GM19452 (cell line): ENCODE data around the gene RBM47.

Source experiments
- ATAC-seq: cut with Tn5 transposase; IDR thresholded peaks from one replicate; pipeline ENCODE4 v1.9.1; 2021; ENCODE audit not compliant: unreplicated experiment

RBM47 gene

DNA sequence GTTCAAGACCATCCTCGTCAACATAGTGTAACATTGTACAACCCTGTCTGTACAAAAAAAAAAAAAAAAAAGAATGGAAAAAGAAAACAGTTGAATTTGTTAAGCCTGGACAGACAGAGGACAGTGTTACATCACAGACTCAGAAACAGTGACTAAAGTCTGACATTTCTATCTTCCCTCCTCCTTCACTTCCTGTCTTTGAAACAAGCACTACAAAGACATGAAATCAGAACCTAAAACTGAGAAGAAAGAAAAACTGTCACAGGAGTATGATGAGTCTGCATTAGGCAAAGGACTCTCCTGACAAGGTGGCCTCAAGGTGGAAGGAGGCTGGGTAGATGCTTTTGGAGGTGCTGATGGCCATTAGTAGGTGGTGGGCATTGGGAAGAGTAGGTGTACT is 126.7 kb downstream of the RBM47 start:
- ATAC-seq, result peak; percentile 62

DNA sequence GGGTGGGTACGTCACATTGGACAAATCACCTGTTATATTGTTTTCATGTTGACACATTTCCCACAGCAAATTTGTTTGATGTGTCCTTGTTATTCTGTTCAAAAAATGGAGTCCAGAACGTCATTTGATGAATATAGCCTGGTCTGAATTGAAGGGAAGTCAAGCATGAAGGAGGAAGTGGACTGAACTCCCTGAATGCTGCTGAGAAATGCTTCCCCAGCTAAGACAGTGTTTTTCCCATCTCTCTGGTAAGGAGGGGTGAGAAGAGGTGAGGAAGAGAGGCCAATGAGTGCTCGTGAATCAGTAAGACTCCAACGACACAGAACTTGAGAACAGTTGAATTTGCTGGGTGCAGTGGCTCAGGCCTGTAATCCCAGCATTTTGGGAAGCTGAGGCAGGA is 127.4 kb downstream of the RBM47 start:
- no peak for ATAC-seq

DNA sequence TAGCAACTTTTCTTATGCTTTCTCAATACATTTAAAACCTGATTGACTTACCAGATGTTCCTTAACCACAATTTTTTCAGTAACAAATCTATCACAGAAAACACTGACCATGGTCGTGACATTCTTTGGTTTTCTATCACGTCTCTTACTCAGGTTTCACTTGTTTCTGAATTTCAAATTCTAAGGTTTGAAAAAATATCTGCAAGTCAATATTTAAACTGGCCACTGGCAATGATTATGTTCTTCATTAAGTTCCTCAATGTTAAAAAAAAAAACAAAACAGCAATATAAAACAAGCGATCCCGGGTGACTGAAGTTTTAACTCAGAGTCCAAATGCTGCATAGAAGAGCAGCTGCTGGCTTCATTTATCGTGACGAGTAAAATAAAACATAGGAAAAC is 128.9 kb downstream of the RBM47 start:
- no peak for ATAC-seq

DNA sequence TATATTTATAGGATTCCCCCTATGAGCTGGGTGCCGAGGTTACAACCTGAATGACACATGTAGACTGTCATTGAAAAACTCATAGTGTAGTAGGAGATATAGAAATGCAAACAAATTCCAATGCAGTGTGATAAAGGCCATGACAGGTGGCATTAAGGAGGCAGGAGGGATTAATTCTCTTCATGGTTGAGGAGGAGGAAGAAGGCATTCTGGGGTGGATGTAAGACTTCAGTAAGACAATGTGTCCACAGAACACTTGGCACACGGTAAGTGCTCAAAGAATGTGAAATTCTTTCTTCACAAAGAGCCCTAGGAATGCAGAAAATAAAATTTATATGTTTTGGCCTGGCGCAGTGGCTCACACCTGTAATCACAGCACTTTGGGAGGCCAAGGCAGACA is 136.5 kb downstream of the RBM47 start:
- no peak for ATAC-seq

DNA sequence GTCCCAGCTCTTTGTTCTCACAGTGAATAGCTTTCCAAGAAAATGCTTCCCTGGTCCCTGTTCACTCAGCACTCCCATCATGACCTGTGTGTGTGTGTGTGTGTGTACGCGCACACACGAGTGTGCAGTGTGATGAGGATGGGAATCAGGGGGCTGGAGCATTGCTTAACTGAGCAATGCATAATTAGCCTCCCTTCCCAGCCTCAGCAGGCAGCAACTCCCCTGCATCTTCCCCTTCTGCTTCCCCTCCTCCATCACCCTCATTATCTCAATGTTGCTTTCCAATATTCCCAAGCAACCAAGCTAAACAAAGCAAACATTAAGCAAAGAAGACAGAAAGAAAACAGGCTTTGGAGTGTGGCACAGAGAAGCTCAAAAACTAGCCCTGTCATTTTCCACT is 137.0 kb downstream of the RBM47 start:
- ATAC-seq, result no peak

DNA sequence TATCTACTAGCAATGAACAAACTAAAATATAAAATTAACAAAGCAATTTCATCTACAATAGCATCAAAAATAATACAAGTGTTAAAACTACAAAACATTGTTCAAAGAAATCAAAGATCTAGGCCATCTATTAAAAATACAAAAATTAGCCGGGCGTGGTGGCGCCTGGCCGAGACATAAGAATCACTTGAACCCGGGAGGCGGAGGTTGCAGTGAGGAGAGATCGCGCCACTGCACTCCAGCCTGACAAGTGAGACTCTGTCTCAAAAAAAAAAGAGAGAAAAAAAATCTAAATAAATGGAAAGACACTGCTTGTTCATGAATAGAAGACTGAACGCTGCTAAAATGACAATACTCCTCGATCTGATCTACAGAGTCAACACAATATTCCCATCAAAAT is 139.2 kb downstream of the RBM47 start:
- ATAC-seq, result no peak

DNA sequence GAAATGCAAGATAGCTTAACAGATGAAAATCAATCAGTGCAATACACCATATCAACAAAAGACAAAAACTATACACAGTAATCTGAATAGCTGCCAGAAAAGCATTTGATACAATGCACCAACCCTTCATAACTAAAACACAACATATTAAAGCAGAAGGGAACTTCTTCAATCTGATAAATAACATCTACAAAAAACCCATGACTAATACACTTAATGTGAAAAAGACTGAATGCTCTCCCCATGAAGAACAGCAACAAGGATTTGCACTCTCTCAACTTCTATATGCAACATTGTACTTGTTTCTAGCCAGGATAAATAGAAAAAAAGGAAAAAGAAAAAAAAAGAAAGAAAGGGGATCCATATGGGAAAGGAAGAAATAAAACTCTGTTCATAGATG is 139.7 kb downstream of the RBM47 start:
- no peak for ATAC-seq

DNA sequence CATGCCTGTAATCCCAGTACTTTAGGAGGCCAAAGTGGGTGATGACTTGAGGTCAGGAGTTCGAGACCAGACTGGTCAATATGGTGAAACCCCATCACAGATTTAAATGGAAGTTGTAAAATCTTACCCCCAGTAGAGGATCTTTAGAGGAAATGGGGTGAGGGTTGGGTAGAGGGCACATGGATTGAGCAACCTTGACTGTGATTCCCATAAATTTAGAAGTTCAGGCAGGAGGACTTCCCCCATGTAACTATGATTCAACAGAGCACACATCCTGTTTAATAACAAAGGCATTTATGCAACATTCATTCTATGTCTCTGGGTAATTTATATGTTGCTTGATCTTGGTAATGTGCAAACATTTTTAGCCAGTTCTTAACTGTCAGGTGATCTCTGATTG is 143.1 kb downstream of the RBM47 start:
- no peak for ATAC-seq

DNA sequence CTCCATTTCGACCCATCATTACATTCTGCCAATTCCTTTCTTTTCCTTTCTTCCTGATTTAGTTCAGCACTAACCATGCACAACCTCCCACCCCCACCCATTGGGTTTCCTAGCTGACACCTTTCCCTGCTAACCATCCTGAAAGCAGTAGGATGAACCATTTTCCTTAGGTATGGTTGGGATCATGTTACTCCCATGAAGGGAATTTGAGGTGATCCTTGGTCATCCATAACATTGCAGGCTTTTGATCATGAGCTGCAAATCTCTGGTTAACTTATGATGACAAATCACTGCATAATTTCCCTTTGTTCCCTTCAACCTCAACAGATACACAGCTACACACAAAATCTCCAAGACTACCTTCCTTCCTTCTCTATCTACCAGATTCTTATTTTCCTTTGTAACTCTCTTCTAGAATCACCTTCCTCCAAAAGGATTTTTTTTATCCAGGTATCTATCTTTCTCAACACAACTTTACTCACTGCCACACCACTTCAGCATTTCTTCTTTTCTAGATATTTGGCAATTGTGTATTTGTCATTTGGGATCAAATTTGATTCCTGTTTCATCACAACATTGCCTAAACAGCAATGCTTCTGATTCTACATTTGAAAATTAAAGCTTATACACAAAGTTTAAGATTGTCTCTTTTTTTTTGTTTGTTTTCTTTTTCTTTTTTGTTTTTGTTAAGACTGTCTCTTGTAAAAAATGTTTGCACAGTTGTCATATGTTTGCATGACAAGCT is 145.1 kb downstream of the RBM47 start:
- no peak for ATAC-seq

DNA sequence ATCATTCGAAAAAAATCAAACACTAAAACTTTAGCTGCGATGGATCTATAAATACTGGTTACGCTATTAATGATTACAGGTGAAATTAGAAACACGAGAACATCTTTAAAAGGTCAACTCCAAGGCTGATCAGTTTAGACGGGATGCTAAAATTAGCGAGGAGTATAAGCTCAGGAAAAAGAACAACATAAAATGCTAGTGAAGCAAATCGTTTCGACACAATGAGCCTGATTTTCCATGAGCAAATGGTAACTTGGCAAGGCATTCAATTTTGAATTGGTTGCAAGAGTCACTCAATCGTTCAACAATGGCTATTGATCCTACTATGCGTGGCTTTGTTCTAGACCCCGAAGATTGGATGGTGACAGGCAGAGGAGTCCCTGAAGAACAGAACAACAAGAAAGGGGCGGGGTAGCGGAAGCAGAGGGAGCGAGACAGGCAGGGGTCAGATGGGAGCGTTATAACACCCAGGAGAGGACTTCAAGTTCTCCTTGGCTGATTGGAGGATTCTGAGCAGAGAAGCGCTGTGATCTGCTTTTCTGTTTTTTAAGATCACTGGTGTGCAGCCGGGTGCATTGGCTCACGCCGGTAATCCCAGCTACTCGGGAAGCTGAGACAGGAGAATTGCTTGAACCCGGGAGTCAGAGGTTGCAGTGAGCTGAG is 146.5 kb downstream of the RBM47 start:
- ATAC-seq, result no peak

DNA sequence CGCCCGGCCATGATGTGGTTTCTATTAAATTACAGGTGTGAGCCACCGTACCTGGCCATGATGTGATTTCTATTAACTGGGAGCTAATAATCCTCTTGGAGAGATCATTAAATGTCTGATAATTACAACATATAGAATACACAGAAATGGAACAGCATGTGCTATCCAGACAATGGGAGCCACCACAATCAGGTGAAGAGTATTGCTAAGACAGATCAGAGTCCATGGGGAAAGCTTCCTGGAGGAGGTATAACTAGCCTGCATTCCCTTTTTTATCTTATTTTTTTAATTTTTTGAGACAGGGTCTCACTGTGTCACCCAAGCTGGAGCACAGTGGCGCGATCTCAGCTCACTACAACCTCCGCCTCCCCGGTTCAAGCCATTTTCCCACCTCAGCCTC is 147.7 kb downstream of the RBM47 start:
- no peak for ATAC-seq

DNA sequence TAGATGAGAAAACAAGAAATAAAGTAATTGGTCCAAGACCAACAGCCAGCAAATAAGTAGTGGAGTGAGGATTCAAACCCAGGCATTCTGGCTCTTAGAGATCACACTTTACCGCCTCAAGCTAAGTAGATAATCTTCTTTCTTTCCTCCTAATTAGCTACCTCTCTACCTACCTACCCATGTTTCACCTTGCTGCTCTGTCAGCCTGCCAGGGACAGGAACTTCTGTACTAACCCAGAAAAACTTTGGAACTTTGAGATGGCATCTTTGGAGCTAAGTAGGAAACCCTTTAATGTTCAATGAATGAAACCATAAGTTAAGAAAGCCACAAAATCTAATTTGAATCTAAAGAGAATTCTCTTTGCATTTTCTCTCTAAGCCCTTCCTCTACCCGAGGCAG is 149.4 kb downstream of the RBM47 start:
- no peak for ATAC-seq

DNA sequence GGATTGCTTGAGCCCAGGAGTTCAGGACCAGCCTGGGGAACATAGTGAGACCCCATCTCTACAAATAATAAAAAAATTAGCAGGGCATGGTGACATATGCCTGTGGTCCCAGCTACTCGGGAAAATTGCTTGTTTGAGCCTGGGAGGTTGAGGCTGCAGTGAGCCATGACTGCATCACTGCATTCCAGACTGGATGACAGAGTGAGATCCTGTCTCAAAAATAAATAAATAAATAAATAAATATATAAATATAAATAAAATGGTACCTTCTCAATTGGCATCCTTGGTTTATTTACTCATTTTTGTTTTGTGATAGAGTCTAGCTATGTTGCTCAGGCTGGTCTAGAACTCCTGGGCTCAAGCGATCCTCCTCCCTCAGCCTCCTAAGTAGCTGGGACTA is 150.3 kb downstream of the RBM47 start:
- no peak for ATAC-seq

DNA sequence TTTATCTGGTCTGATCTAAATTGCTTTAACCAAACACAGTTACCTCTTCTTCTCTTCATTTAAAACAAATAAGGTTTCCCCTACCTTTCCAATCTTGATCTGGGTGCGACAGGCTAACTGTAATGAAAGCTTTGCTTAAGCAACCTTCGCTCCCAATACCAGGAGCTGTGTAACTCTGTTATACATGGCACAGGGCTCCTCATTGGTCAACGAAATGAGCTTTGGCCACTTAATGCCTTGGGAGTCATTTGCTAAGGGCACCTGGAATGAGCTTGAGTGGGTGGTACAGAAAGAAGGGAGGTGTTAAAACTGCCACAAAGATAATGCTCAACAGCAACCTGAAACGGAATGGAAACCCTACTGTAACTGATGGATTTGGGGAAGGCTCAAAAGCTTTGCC is 154.1 kb downstream of the RBM47 start:
- no peak for ATAC-seq

DNA sequence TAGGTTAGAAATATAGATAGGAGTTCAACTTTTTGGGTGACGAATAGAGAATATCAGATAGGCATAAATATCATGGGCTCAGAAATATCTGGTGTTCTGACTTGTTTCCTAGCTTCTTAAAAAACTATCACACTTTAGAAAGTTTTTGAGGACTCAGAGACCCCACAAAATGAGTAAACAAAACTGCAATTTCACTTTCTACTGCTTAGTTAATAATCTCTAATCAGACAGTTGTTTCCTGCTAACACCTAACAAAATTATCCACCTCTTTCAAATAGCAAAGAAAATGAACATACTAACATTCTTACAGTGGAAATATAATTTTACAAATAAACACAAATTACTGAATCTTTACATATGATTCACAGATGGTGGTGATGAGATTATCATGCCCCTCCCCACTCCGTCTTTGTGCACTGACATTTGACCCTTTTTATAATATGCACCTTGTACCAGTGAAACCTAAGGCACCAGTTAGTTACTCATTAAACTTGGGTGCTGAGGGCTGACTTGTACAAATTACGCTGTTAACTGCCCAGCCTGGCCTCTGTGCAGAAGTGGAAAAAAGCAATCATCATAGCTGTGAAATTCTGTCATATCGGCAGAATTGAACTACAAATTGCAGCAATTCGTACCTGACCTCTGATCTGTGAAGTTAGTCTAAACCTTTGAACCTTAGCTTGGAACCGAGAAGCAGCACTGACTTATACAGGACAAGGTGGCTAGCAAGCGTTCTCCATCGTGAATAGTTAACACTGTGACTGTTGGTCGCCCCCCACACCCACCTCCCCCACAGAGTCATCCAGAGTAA is 155.9 kb downstream of the RBM47 start:
- peak; percentile 73 for ATAC-seq

DNA sequence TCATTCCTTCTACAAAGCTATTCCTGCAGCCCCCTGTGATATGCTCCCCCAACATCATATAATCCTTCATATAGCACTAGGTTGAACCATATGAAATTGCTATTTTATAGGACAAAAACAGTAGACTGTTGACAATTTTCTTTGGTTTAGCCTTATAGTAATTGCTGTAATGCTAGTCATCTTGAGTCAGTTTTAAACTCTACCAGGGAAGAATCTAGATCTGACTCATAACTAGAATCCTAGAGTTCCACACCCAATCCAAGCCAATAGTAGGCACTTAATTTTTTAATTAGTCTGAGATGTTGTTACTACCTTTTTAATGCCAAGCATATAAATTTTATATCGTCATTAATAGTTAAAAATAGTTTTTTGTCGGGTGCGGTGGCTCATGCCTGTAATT is 157.7 kb downstream of the RBM47 start:
- no peak for ATAC-seq

DNA sequence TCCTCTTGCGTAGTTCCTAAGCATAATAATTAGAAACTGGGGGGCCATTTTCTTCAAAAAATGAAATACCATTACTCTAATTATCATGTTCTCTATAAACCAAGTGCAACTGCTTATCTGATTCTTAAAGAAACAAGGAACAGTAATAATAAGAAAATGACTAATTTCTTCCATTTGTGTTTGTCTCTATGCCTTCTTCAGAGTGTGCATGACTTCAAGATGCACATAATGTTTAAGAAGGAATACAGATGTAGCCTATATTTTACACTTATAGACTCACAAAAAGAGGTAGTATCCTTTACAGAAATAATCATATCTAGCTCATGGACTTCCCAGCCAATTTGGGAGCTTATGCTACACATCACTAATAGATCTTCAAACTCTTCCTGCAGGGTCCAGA is 162.9 kb downstream of the RBM47 start:
- no peak for ATAC-seq

DNA sequence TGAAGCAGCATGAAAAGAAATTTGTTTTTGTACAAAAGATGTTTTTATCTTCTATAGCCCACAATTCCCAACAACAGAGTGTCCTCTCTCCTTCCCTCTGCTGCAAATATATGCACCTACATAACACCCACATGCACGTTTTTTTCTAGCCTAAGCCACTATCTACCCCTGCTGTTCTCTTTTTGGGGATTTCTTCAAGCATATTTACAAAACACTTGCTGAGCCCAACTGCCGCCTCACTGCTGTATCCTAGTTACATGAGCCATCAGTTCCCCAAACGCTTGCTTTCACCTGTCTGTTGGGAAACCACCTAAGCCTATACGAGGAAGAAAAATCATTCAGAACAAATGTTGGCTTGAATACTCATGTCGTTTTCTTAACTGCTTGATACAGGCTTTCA is 167.3 kb downstream of the RBM47 start:
- ATAC-seq, result no peak

DNA sequence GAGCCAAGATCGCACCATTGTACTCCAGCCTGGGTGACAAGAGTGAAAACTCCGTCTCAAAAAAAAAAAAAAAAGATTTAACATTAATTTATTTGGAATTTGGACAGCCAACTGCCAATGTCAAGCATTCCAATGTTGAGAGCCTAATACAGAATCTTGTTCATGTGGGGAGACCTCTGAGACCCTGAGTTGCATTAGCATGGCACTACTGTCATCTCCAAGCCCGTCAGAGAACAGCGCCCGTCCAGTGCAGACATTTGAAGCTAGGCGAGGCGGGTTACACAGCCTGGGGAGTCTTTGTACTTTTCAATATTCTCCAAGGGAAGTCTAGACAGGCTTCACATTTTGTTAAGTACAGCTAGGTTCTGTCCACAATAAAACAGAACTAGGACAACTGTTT is 167.8 kb downstream of the RBM47 start:
- ATAC-seq, result no peak

DNA sequence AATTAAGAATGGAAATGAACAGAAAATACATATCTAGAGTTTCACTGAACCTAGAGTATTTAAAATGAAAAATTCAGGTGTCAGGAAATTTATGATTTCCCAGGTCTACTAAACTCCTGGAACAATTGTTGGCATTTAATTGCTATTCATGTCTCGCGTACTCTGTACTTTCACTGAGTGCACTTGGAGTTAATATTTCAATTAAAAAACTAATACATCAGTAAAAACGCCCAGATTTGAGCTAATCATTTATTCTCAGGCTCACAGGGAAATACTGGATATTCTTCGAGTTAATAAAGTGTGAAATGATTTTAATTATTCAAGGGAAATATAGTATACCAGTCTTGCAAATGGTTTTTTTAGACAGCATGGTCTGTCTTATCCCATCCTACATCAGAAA is 168.6 kb downstream of the RBM47 start:
- no peak for ATAC-seq

DNA sequence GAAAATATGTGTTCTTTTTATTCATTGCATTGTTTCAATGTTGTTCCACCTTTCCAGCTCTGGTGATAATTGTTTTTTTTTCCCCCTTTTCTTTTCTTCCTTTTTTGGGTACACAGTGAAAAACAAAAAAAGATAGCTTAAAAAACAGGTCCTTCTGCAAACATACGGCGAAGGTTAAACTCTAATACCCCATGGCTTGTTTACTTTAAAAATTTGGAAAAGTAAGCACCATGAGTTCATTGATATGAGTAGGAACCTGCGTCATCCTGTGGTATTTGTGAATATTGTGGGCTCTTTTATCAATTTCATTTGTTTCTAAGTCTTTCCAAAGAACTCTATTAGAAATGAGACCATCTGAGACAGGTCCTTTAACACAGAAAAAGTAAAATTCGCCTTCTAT is 171.0 kb downstream of the RBM47 start:
- no peak for ATAC-seq

DNA sequence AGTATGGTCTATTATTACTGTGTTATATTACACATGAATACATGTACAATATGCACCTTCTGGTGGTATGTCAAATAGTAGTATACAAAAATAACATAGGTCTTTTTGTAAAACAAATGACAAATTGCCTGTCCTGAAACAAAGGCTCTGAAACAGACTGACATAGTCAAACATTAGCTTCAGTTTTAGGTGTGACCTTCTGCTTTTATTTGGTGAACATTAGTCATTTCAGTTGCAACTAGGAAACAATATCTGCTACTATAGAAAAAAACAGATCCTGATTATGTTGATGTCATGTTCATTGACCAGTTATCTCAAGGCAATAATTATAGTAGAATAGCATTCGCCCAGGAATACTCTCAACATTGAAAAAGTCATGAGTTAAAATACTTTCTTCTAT is 171.6 kb downstream of the RBM47 start:
- peak; percentile 58 for ATAC-seq
